Astrocyte (in vitro differentiated cells and primary cell): Measurements from ENCODE around the gene LRCOL1.

Experiments used
- CTCF ChIP-seq: IDR thresholded peaks from 2 replicates; pipeline ENCODE4 v1.5.1; 2011; ENCODE audit warnings: low read depth, mild to moderate bottlenecking, inconsistent platforms, low read length, moderate library complexity; ENCODE audit not compliant: insufficient read depth
- EZH2 ChIP-seq: IDR thresholded peaks from 2 replicates; pipeline ENCODE4 v1.6.1; 2012; ENCODE audit warnings: mild to moderate bottlenecking, low read length, inconsistent platforms; ENCODE audit not compliant: insufficient read depth

- TF ChIP-seq EZH2, result no peak
- no peak for TF ChIP-seq CTCF
These were observed 5.2 kb upstream of the LRCOL1 start for GRCh38 chr12:132615579-132616038.
